Measurements from ENCODE around the gene TNS4. TPM values are rescaled to one million over a fixed set of nuclear protein-coding genes. Genes with fewer than 3 reads are reported as not detected.
A peak's percentile ranks its signal among the peaks of the same experiment; 100 is the strongest.

The TNS4 gene
- total and polyA plus RNA-seq, 8 donors, result 0.18 to 23.2 (median 0.76) TPM; not detected in 2

DNA sequence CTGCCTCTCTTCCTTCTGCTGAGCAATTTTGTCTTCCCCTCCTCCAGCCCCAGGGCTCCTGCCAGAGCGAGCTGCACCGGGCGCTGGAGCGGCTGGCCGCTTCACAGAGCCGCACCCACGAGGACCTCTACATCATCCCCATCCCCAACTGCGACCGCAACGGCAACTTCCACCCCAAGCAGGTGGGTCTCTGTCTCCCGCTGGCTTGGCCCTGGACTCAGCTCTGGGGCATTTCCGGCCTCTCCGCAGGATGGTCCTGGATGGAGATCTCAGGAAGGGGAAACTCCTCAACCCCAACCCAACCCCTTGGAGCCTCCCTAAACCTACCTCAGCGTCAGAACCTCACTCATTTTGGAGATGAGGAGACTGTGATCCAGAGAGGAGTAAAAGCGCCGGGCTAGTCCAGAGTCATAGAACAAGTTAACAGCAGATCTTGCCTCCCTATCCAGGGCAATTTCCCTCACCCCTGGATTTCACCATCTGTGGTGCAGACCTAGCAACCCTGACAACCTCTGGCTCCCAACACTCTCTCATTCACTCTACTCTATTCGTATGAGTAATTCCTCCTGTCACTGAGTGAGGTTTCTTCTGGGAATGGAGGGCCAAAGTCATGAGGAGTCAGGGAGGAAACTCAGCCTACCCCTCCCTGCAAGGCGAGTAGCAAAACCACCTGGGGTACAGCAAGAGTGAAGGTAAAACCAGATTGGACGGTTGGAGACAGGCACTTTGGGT, 47.4 kb downstream of the TNS4 start:
- 81 to 93% (median 87%) methylated on average over 19 of the region's 19 CpGs for WGBS, 5 donors
- Histone ChIP-seq H3K4me1 (peaks cover 56 to 96% (median 76%) of the 10 kb centered on the region in 4 donors), H3K9me3 (no peaks in the 10 kb centered on the region), H3K27ac (peak overlapping the region in 3 of 5 donors; percentile 41 to 93 (median 92)), H3K4me3 (no peak overlapping the region), H3K27me3 (no peaks in the 10 kb centered on the region), H3K36me3 (peaks cover 18 to 61% (median 54%) of the 10 kb centered on the region in 4 donors)
- DNase-seq, result no peak
- intact Hi-C loops (cut with DNase I; ENCODE audit: low total_unique reads), result no loop called here
- TF ChIP-seq EP300 (IDR thresholded peaks at IDR 0.05) (no peak), POLR2AphosphoS5 (IDR thresholded peaks at IDR 0.05) (no peak), POLR2A (IDR thresholded peaks at IDR 0.05) (no peak), CTCF (IDR thresholded peaks at IDR 0.05) (no peak)

- TF ChIP-seq POLR2A (IDR thresholded peaks at IDR 0.05), result no peak
- peak in 1 of 3 donors; percentile 33 for TF ChIP-seq POLR2AphosphoS5 (IDR thresholded peaks at IDR 0.05)
- no peak for TF ChIP-seq CTCF (IDR thresholded peaks at IDR 0.05)
- TF ChIP-seq EP300 (IDR thresholded peaks at IDR 0.05), result no peak
- H3K27me3 ChIP-seq, result no peaks in the 10 kb centered on the region
- H3K4me1 ChIP-seq, result peaks cover 58 to 96% (median 77%) of the 10 kb centered on the region in 4 donors
- peak in 1 of 2 donors; percentile 36 for DNase-seq
- no peak overlapping the region for H3K4me3 ChIP-seq
- H3K27ac ChIP-seq, result peak overlapping the region in 4 of 5 donors; percentile 73 to 93 (median 92)
- intact Hi-C loops (cut with DNase I; ENCODE audit: low total_unique reads), result no loop called here
- peaks cover 18 to 55% (median 53%) of the 10 kb centered on the region in 4 donors for H3K36me3 ChIP-seq
- 60 to 87% (median 80%) methylated on average over 1 to 15 of the region's 15 CpGs for WGBS, 5 donors
- H3K9me3 ChIP-seq, result no peaks in the 10 kb centered on the region
Observed at GRCh38 chr17:40452921-40453378, 48.5 kb downstream of the TNS4 start.

DNA sequence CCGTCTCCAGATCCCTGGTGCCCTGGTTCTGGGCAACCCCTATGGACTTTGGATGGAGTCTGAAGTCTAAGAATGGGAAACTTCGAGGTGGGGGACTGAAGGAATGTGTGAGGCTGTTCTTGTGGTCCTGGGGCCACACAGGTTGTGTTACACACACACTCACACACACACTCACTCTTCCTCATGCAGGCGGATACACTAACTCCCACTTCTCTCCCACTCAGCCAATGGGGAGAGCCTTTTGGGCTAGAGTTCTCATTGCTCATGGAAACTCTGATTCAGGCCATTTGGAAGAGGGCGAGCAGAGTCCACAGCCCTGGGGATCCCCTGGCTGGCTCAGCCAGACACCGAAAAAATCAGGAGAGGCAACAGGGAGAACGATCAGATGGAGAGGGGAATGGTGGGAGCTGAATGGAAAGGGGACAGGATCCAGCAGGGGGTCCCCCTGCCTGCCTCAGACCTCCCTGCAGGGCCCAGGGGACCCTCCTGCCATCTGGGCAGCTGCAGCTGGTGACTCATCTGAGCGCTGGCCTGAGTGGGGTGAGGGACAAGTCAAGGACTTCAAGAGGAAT, 49.1 kb downstream of the TNS4 start:
- Histone ChIP-seq H3K9me3 (no peaks in the 10 kb centered on the region), H3K36me3 (peaks cover 18 to 50% (median 48%) of the 10 kb centered on the region in 4 donors), H3K27me3 (no peaks in the 10 kb centered on the region), H3K4me3 (peak overlapping the region in 1 of 4 donors; percentile 16), H3K27ac (peak overlapping the region; percentile 3 to 93 (median 92)), H3K4me1 (peaks cover 58 to 96% (median 77%) of the 10 kb centered on the region in 4 donors)
- 43 to 70% (median 63%) methylated on average over 7 of the region's 7 CpGs for WGBS, 5 donors
- intact Hi-C loops (cut with DNase I; ENCODE audit: low total_unique reads), result no loop called here
- peak in 1 of 2 donors; percentile 85 for DNase-seq
- TF ChIP-seq POLR2AphosphoS5 (IDR thresholded peaks at IDR 0.05), result peak in 2 of 3 donors; percentile 37 to 42
- TF ChIP-seq POLR2A (IDR thresholded peaks at IDR 0.05), result no peak
- TF ChIP-seq EP300 (IDR thresholded peaks at IDR 0.05), result no peak

- no peak overlapping the region for H3K4me3 ChIP-seq
- intact Hi-C loops (cut with DNase I; ENCODE audit: low total_unique reads), result no loop called here
- peaks cover 13 to 42% (median 39%) of the 10 kb centered on the region in 4 donors for H3K36me3 ChIP-seq
- DNase-seq, result peak in 1 of 2 donors; percentile 90
- peaks cover 56 to 96% (median 75%) of the 10 kb centered on the region in 4 donors for H3K4me1 ChIP-seq
- TF ChIP-seq EP300 (IDR thresholded peaks at IDR 0.05), result peak; percentile 70
- TF ChIP-seq CTCF (IDR thresholded peaks at IDR 0.05), result no peak
- peak; percentile 63 to 80 (median 76) for TF ChIP-seq POLR2AphosphoS5 (IDR thresholded peaks at IDR 0.05)
- TF ChIP-seq POLR2A (IDR thresholded peaks at IDR 0.05), result no peak
- WGBS, 5 donors, result 38 to 52% (median 49%) methylated on average over 6 of the region's 6 CpGs
- peak overlapping the region in 4 of 5 donors; percentile 73 to 93 (median 92) for H3K27ac ChIP-seq
- peaks cover 0 to 4% (median 0%) of the 10 kb centered on the region in 3 donors for H3K27me3 ChIP-seq
- H3K9me3 ChIP-seq, result no peaks in the 10 kb centered on the region
Observed at GRCh38 chr17:40451420-40451819, 50.0 kb downstream of the TNS4 start.

Data from stomach (tissue), 9 donors.